A549 (cell line): ENCODE data around the gene GPR62.

ENCODE experiments used
- CEBPB ChIP-seq, 2 experiments: fragments of >200 bp in 1 of 2; sonication (Bioruptor Twin) in 1 of 2; formaldehyde crosslinking in 1 of 2; IDR thresholded peaks; 2 replicates each; pipeline ENCODE4 v1.6.1; 2012 to 2016
- CTCF ChIP-seq: fragments of >200 bp; sonication (Bioruptor Twin); formaldehyde crosslinking; IDR thresholded peaks from 3 replicates; pipeline ENCODE4 v1.5.1; 2016
- EHF ChIP-seq: fragments of 250-450 bp; sonication (Bioruptor Pico); IDR thresholded peaks from 2 replicates; pipeline ENCODE4 v1.5.0; 2020; ENCODE audit warnings: mild to moderate bottlenecking
- EP300 ChIP-seq, 2 experiments: fragments of >200 bp; sonication (Bioruptor Twin); formaldehyde crosslinking; IDR thresholded peaks; 2 replicates in 1 of 2; 3 replicates in 1 of 2; pipeline ENCODE4 v1.6.1; 2016 to 2017
- FOSL2 ChIP-seq, 2 experiments: fragments of 450-650 bp in 1 of 2; fragments of >200 bp in 1 of 2; sonication (Bioruptor Twin) in 1 of 2; formaldehyde crosslinking; IDR thresholded peaks; 2 replicates each; pipeline versions ENCODE4 v1.5.0 to v1.6.1; 2016 to 2020; ENCODE audit warnings: mild to moderate bottlenecking in 1 of 2, moderate library complexity in 1 of 2
- KDM1A ChIP-seq: fragments of 200-600 bp; sonication (generic); IDR thresholded peaks from 2 replicates; pipeline ENCODE4 v1.6.1; 2016; ENCODE audit warnings: low read depth, mild to moderate bottlenecking
- NPAS2 ChIP-seq: fragments of 250-450 bp; sonication (Bioruptor Pico); IDR thresholded peaks from 2 replicates; pipeline ENCODE4 v1.8.0; 2022; ENCODE audit warnings: mild to moderate bottlenecking, moderate library complexity, borderline replicate concordance
- POLR2AphosphoS2 ChIP-seq: conservative IDR thresholded peaks from 2 replicates; pipeline ENCODE4 v1.6.1; 2012; ENCODE audit warnings: low read length, improper control_type of control experiment, inconsistent platforms
- RFX5 ChIP-seq: fragments of 450-650 bp; IDR thresholded peaks from 2 replicates; pipeline ENCODE4 v1.7.1; 2014; ENCODE audit warnings: antibody characterized with exemption, mild to moderate bottlenecking, moderate library complexity
- ZC3H11A ChIP-seq: fragments of 450-650 bp; IDR thresholded peaks from 2 replicates; pipeline ENCODE4 v1.6.1; 2014; ENCODE audit warnings: antibody characterized with exemption, mild to moderate bottlenecking
- TF ChIP-seq, protein P1 (sequence below): IDR thresholded peaks from 2 replicates; pipeline ENCODE4 v1.6.1; 2012
- TF ChIP-seq, protein P2 (sequence below): fragments of 450-650 bp; IDR thresholded peaks from 2 replicates; pipeline ENCODE4 v1.6.1; 2014; ENCODE audit warnings: antibody characterized with exemption

DNA sequence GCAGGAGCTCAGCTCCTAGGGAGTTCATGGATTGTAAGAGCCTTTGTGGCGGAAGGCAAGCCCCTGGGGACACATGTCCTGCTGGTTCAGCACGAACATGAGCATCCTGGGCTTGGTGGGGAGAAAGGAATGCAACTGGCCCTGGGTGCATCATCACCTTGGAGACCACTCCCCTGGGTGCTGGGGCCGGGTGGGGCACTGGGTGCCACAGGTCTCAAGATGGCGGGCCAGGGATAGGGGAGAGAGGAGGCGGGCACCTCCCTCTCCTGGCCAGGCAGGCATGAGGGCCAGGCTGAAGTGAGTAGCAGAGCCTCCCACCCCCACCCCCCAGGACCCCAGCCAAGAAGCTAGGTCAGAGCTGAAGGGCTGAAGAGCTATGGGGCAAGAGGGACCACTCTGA is 11.3 kb downstream of the GPR62 start:
- TF ChIP-seq, protein P1, sequence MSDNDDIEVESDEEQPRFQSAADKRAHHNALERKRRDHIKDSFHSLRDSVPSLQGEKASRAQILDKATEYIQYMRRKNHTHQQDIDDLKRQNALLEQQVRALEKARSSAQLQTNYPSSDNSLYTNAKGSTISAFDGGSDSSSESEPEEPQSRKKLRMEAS = no peak
- TF ChIP-seq CTCF (no peak), EP300 (IDR thresholded peaks at IDR 0.05) (no peak), CEBPB (IDR thresholded peaks at IDR 0.05) (no peak), KDM1A (no peak), RFX5 (no peak), POLR2AphosphoS2 (no peak), EHF (CRISPR knock-in tag) (no peak), NPAS2 (no peak), ZC3H11A (no peak), FOSL2 (IDR thresholded peaks at IDR 0.05) (no peak), FOSL2 (CRISPR knock-in tag; IDR thresholded peaks at IDR 0.05) (no peak)
- TF ChIP-seq, protein P2, sequence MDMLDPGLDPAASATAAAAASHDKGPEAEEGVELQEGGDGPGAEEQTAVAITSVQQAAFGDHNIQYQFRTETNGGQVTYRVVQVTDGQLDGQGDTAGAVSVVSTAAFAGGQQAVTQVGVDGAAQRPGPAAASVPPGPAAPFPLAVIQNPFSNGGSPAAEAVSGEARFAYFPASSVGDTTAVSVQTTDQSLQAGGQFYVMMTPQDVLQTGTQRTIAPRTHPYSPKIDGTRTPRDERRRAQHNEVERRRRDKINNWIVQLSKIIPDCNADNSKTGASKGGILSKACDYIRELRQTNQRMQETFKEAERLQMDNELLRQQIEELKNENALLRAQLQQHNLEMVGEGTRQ = no peak
